Gastrocnemius medialis (tissue), 4 donors: ENCODE measurements around the gene EPHA5. TPM values are rescaled to one million over a fixed set of nuclear protein-coding genes. Genes with fewer than 3 reads are reported as not detected.
"Not testable (repeated sequence)": the region's sequence is repeated elsewhere in the genome, so short reads cannot be mapped to it uniquely, and the experiment has no call there.

Experiments
- ATAC-seq, 2 donors: fragments of 150-250 bp; one replicate each; pipeline ENCODE4 v1.9.1; 2016
- DNase-seq, 2 donors: peaks; one replicate each; pipeline ENCODE4 v3.0.0-alpha.2; 2019
- H3K27ac ChIP-seq, 4 donors: fragments of 200-600 bp; sonication (generic); 1 replicate in 1 of 4; 2 replicates in 3 of 4; pipeline ENCODE4 v1.5.1; 2016 to 2018; ENCODE audit warnings: mild to moderate bottlenecking in 2 of 4, moderate library complexity in 1 of 4
- H3K27me3 ChIP-seq, 3 donors: fragments of 200-600 bp; sonication (generic) in 2 of 3; 1 replicate in 1 of 3; 2 replicates in 2 of 3; pipeline versions ENCODE4 v1.5.1 to v1.6.0; 2016 to 2019; ENCODE audit warnings: mild to moderate bottlenecking in 1 of 3, moderate library complexity in 1 of 3
- H3K36me3 ChIP-seq, 2 donors: fragments of 200-600 bp; sonication (generic) in 1 of 2; one replicate each; pipeline ENCODE4 v1.5.1; 2017 to 2018
- H3K4me1 ChIP-seq, 2 donors: fragments of 200-600 bp; sonication (generic) in 1 of 2; one replicate each; pipeline ENCODE4 v1.5.1; 2016 to 2017; ENCODE audit warnings: mild to moderate bottlenecking in 2 of 2
- H3K4me3 ChIP-seq, 4 donors: fragments of 200-600 bp; sonication (generic) in 3 of 4; 1 replicate in 1 of 4; 2 replicates in 3 of 4; pipeline ENCODE4 v1.5.1; 2016 to 2019; ENCODE audit warnings: mild to moderate bottlenecking in 2 of 4
- H3K9me3 ChIP-seq, 3 donors: fragments of 200-600 bp; sonication (generic) in 2 of 3; 1 replicate in 1 of 3; 2 replicates in 2 of 3; pipeline ENCODE4 v1.5.1; 2016 to 2019
- POLR2A ChIP-seq, 2 donors: fragments of 450-650 bp; IDR thresholded peaks; one replicate each; pipeline ENCODE4 v1.6.1; 2017; ENCODE audit warnings: antibody characterized with exemption in 2 of 2, mild to moderate bottlenecking in 2 of 2, moderate library complexity in 2 of 2
- in situ Hi-C, 4 donors: fragments of 200-750 bp; cut with MboI; loops; one replicate each; pipeline versions ENCODE4 v1.15.0 to v1.8.0; 2017; ENCODE audit warnings: low sequenced_read_pairs in 4 of 4
- intact Hi-C: fragments of 100-400 bp; cut with DNase I; formaldehyde crosslinking; loops from one replicate; pipeline ENCODE4 v1.15.1; 2023; ENCODE audit warnings: low total_unique reads
- total RNA-seq, 4 donors: library from RNA; depleted of rRNA; stranded (reverse); fragments of >200 nt; gene quantifications; one replicate each; pipeline versions ENCODE4 v1.1.0 to v1.2.3, GENCODE V29; 2016
- TF ChIP-seq, protein P1 (sequence below), 5 experiments: fragments of 450-650 bp in 3 of 5; fragments of 200-600 bp in 2 of 5; sonication (generic) in 2 of 5; IDR thresholded peaks in 4 of 5; conservative IDR thresholded peaks in 1 of 5; 1 replicate in 4 of 5; 2 replicates in 1 of 5; pipeline ENCODE4 v1.5.1; 2016 to 2019; ENCODE audit warnings: antibody characterized with exemption in 5 of 5, mild to moderate bottlenecking in 3 of 5, moderate library complexity in 3 of 5

Gene EPHA5
- total RNA-seq, 4 donors from 2014 or later = not detected

- H3K36me3 ChIP-seq = no peaks in the 10 kb centered on the region
- TF ChIP-seq, protein P1, sequence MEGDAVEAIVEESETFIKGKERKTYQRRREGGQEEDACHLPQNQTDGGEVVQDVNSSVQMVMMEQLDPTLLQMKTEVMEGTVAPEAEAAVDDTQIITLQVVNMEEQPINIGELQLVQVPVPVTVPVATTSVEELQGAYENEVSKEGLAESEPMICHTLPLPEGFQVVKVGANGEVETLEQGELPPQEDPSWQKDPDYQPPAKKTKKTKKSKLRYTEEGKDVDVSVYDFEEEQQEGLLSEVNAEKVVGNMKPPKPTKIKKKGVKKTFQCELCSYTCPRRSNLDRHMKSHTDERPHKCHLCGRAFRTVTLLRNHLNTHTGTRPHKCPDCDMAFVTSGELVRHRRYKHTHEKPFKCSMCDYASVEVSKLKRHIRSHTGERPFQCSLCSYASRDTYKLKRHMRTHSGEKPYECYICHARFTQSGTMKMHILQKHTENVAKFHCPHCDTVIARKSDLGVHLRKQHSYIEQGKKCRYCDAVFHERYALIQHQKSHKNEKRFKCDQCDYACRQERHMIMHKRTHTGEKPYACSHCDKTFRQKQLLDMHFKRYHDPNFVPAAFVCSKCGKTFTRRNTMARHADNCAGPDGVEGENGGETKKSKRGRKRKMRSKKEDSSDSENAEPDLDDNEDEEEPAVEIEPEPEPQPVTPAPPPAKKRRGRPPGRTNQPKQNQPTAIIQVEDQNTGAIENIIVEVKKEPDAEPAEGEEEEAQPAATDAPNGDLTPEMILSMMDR (IDR thresholded peaks at IDR 0.05 in 4 of 5, conservative IDR thresholded peaks at IDR 0.05 in 1 of 5) = no peak
- TF ChIP-seq POLR2A (IDR thresholded peaks at IDR 0.05) = no peak
- H3K27ac ChIP-seq = no peak overlapping the region
- no peak for DNase-seq
- ATAC-seq = no peak
- no peaks in the 10 kb centered on the region for H3K27me3 ChIP-seq
- H3K9me3 ChIP-seq = no peaks in the 10 kb centered on the region
- intact Hi-C loops (no loop called here), in situ Hi-C loops (no loop called here)
- no peaks in the 10 kb centered on the region for H3K4me1 ChIP-seq
- no peak overlapping the region for H3K4me3 ChIP-seq
Observed at GRCh38 chr4:65310586-65310985, 359.7 kb downstream of the EPHA5 start.

DNA sequence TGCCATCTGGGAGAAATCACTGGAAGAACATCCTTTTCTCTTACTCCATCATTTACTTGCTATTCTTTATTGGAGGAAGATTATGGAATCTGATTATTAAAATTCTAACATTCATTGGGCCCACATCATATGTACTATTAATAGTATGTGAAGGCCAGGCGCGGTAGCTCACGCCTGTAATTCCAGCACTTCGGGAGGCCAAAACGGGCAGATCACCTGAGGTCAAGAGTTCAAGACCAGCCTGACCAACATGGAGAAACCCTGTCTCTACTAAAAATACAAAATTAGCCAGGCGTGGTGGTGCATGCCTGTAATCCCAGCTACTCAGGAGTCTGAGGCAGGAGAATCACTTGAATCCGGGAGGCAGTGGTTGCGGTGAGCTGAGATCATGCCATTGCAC lies 361.7 kb downstream of the EPHA5 start:
- intact Hi-C loops, H3K9me3 ChIP-seq, H3K4me3 ChIP-seq, in situ Hi-C loops, H3K4me1 ChIP-seq, ATAC-seq, H3K27ac ChIP-seq, H3K36me3 ChIP-seq, DNase-seq, H3K27me3 ChIP-seq: not testable (repeated sequence)

DNA sequence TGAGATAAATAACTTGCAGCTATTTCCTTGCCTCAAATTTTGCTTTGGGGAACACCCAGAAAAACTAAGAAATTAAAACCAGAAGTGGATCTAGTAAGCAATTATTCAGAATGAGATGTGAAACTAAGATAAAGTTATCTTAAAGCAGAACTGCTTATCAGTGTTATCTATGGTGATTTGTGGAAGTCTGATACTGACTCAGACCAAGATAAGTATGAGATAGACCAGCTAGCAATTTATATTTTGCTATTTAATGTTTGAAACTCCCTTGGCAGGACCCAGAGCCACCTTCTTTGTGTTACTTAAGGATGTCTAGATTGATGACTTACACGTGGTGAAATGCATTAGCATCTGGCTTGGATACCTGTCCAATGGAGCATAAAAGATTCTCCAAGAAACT lies 368.1 kb downstream of the EPHA5 start:
- Histone ChIP-seq H3K4me1 (no peaks in the 10 kb centered on the region), H3K27me3 (no peaks in the 10 kb centered on the region), H3K27ac (no peak overlapping the region), H3K4me3 (no peak overlapping the region), H3K9me3 (no peaks in the 10 kb centered on the region), H3K36me3 (no peaks in the 10 kb centered on the region)
- in situ Hi-C loops = no loop called here
- TF ChIP-seq, protein P1 (IDR thresholded peaks at IDR 0.05 in 4 of 5, conservative IDR thresholded peaks at IDR 0.05 in 1 of 5) = no peak
- TF ChIP-seq POLR2A (IDR thresholded peaks at IDR 0.05) = no peak
- ATAC-seq (no peak), DNase-seq (no peak)
- intact Hi-C loops = no loop called here

- Histone ChIP-seq H3K4me3 (no peak overlapping the region), H3K36me3 (no peaks in the 10 kb centered on the region), H3K27ac (no peak overlapping the region), H3K9me3 (no peaks in the 10 kb centered on the region), H3K4me1 (no peaks in the 10 kb centered on the region), H3K27me3 (no peaks in the 10 kb centered on the region)
- in situ Hi-C loops = no loop called here
- ATAC-seq (no peak), DNase-seq (no peak)
- intact Hi-C loops = no loop called here
- no peak for TF ChIP-seq POLR2A (IDR thresholded peaks at IDR 0.05)
- TF ChIP-seq, protein P1 (IDR thresholded peaks at IDR 0.05 in 4 of 5, conservative IDR thresholded peaks at IDR 0.05 in 1 of 5) = no peak
Observed at GRCh38 chr4:65296246-65296645, 374.0 kb downstream of the EPHA5 start.

GRCh38 chr4:65287071-65287470 lies 383.2 kb downstream of the EPHA5 start:
- no peaks in the 10 kb centered on the region for H3K9me3 ChIP-seq
- TF ChIP-seq, protein P1 (IDR thresholded peaks at IDR 0.05 in 4 of 5, conservative IDR thresholded peaks at IDR 0.05 in 1 of 5) = no peak
- no peak for TF ChIP-seq POLR2A (IDR thresholded peaks at IDR 0.05)
- DNase-seq = no peak
- H3K4me1 ChIP-seq = no peaks in the 10 kb centered on the region
- intact Hi-C loops = no loop called here
- no peak overlapping the region for H3K27ac ChIP-seq
- no peak overlapping the region for H3K4me3 ChIP-seq
- no peak for ATAC-seq
- H3K36me3 ChIP-seq = no peaks in the 10 kb centered on the region
- in situ Hi-C loops = no loop called here
- H3K27me3 ChIP-seq = no peaks in the 10 kb centered on the region
